ENCODE data around the gene PHACTR3.

DNA sequence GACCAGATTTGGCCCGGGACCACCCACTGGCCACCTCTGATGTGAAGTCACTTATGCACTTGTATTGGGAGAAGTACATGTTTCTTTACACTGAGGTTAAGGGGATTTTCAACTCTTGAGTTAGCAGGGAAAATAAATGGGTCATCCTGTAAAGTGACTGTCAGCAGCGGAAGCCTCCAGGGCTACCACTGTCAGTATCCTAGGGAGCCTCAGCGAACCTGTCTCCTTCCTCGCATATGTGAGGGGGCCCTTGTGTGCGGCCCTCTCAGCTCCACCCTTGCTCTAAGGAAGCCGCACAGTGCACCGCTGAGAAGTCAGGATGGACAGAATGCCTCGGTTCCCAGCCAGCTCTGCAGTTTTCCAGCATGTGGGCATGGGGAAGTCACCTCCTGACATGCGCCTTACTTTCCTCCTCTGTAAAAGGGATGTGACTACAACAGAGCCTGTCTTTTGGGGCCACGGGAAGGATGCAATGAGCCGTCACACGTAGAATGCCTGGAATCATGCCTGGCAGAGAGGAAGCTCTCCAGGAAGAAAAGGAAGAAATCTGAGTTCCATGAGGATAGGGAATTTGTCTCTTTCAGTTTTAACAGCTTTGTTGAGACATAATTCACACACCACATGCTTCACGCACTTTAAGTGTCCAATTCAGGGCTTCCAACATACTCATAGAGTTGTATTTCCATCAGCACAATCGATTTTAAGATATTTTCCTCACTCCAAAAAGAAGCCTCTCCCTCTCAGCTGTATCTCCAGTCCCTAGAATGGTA lies 213.7 kb downstream of the PHACTR3 start:
- TF ChIP-seq, protein P1, sequence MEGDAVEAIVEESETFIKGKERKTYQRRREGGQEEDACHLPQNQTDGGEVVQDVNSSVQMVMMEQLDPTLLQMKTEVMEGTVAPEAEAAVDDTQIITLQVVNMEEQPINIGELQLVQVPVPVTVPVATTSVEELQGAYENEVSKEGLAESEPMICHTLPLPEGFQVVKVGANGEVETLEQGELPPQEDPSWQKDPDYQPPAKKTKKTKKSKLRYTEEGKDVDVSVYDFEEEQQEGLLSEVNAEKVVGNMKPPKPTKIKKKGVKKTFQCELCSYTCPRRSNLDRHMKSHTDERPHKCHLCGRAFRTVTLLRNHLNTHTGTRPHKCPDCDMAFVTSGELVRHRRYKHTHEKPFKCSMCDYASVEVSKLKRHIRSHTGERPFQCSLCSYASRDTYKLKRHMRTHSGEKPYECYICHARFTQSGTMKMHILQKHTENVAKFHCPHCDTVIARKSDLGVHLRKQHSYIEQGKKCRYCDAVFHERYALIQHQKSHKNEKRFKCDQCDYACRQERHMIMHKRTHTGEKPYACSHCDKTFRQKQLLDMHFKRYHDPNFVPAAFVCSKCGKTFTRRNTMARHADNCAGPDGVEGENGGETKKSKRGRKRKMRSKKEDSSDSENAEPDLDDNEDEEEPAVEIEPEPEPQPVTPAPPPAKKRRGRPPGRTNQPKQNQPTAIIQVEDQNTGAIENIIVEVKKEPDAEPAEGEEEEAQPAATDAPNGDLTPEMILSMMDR (IDR thresholded peaks at IDR 0.05): no peak
- TF ChIP-seq EZH2phosphoT487 (IDR thresholded peaks at IDR 0.05): no peak

Data from neural progenitor cell (in vitro differentiated cells).